ENCODE data around the gene SLX4IP.
"Not testable (repeated sequence)": the region's sequence is repeated elsewhere in the genome, so short reads cannot be mapped to it uniquely, and the experiment has no call there.

SLX4IP gene

GRCh38 chr20:10434832-10435812 lies at the start of gene SLX4IP:
Gene SLX4IP, plus strand, starts transcription at chr20:10435305. Its CDS starts 22,900 bp downstream, at chr20:10458205.
- peak within 1 kb of the TSS; percentile 60 for H3K4me3 ChIP-seq (ENCODE audit: low read depth, low read length)
- no peak for TF ChIP-seq CTCF (IDR thresholded peaks at IDR 0.05; ENCODE audit: borderline replicate concordance, insufficient read depth, low read depth, low read length)

- H3K4me3 ChIP-seq (ENCODE audit: low read depth, low read length), result no peak overlapping the region
- TF ChIP-seq CTCF (IDR thresholded peaks at IDR 0.05; ENCODE audit: borderline replicate concordance, insufficient read depth, low read depth, low read length), result no peak
Observed at GRCh38 chr20:10385850-10386544, 49.1 kb upstream of the SLX4IP start.

GRCh38 chr20:10387686-10388085 lies 47.4 kb upstream of the SLX4IP start:
- H3K4me3 ChIP-seq (ENCODE audit: low read depth, low read length), result no peak overlapping the region
- TF ChIP-seq CTCF (IDR thresholded peaks at IDR 0.05; ENCODE audit: borderline replicate concordance, insufficient read depth, low read depth, low read length), result no peak

GRCh38 chr20:10388597-10388996 lies 46.5 kb upstream of the SLX4IP start:
- H3K4me3 ChIP-seq (ENCODE audit: low read depth, low read length), result no peak overlapping the region
- no peak for TF ChIP-seq CTCF (IDR thresholded peaks at IDR 0.05; ENCODE audit: borderline replicate concordance, insufficient read depth, low read depth, low read length)

- TF ChIP-seq CTCF (IDR thresholded peaks at IDR 0.05; ENCODE audit: borderline replicate concordance, insufficient read depth, low read depth, low read length), result no peak
- H3K4me3 ChIP-seq (ENCODE audit: low read depth, low read length), result no peak overlapping the region
Observed at GRCh38 chr20:10390709-10391108, 44.4 kb upstream of the SLX4IP start.

GRCh38 chr20:10394752-10395151 lies 40.4 kb upstream of the SLX4IP start:
- H3K4me3 ChIP-seq (ENCODE audit: low read depth, low read length), result not testable (repeated sequence)

- no peak overlapping the region for H3K4me3 ChIP-seq (ENCODE audit: low read depth, low read length)
- TF ChIP-seq CTCF (IDR thresholded peaks at IDR 0.05; ENCODE audit: borderline replicate concordance, insufficient read depth, low read depth, low read length), result no peak
Observed at GRCh38 chr20:10398834-10399369, 36.2 kb upstream of the SLX4IP start.

Data from GM12875 (cell line).